DMS114 treated with DMSO at 0.1 percent for 48 hours (cell line): Measurements from ENCODE around the gene IP6K1.
"Not testable (repeated sequence)": the region's sequence is repeated elsewhere in the genome, so short reads cannot be mapped to it uniquely, and the experiment has no call there.

Experiments
- DNase-seq: peaks from one replicate; lab custom pipeline; 2025; ENCODE audit not compliant: unreplicated experiment; lab: John Stamatoyannopoulos, UW

IP6K1 gene

GRCh38 chr3:49794431-49794830, 8.1 kb upstream of the IP6K1 start:
- DNase-seq, result no peak

GRCh38 chr3:49793486-49794085, 7.2 kb upstream of the IP6K1 start:
- DNase-seq, result no peak

- no peak for DNase-seq
Measured at GRCh38 chr3:49792371-49793150, 6.2 kb upstream of the IP6K1 start.

GRCh38 chr3:49791571-49791970, 5.2 kb upstream of the IP6K1 start:
- no peak for DNase-seq

- DNase-seq, result no peak
Measured at GRCh38 chr3:49790626-49791411, 4.5 kb upstream of the IP6K1 start.

- DNase-seq, result no peak
Measured at GRCh38 chr3:49788056-49788455, 1.7 kb upstream of the IP6K1 start.

GRCh38 chr3:49787536-49787935, 1.2 kb upstream of the IP6K1 start:
- no peak for DNase-seq

- DNase-seq, result no peak
Measured at GRCh38 chr3:49787182-49787464, 781 bp upstream of the IP6K1 start.

- no peak for DNase-seq
Measured at GRCh38 chr3:49785565-49786356, 581 bp downstream of the IP6K1 start.

- DNase-seq, result not testable (repeated sequence)
Measured at GRCh38 chr3:49782277-49782676, 4.1 kb downstream of the IP6K1 start.

- DNase-seq, result no peak
Measured at GRCh38 chr3:49781415-49782199, 4.7 kb downstream of the IP6K1 start.

- DNase-seq, result not testable (repeated sequence)
Measured at GRCh38 chr3:49780975-49781365, 5.4 kb downstream of the IP6K1 start.

GRCh38 chr3:49780080-49780974, 6.0 kb downstream of the IP6K1 start:
- DNase-seq, result no peak

- DNase-seq, result no peak
Measured at GRCh38 chr3:49779358-49780079, 6.8 kb downstream of the IP6K1 start.

- not testable (repeated sequence) for DNase-seq
Measured at GRCh38 chr3:49776101-49776500, 10.2 kb downstream of the IP6K1 start.

GRCh38 chr3:49775538-49775937, 10.8 kb downstream of the IP6K1 start:
- no peak for DNase-seq

- DNase-seq, result no peak
Measured at GRCh38 chr3:49772703-49773102, 13.6 kb downstream of the IP6K1 start.

GRCh38 chr3:49771340-49771938, 14.9 kb downstream of the IP6K1 start:
- DNase-seq, result no peak

- no peak for DNase-seq
Measured at GRCh38 chr3:49769926-49770325, 16.4 kb downstream of the IP6K1 start.
